GM21381 (cell line): Measurements from ENCODE around the gene ANGEL1.

Source experiments
- ATAC-seq: cut with Tn5 transposase; IDR thresholded peaks from one replicate; pipeline ENCODE4 v1.9.1; 2021; ENCODE audit warnings: mild to moderate bottlenecking, moderate library complexity; ENCODE audit not compliant: unreplicated experiment

ANGEL1 gene, protein sequence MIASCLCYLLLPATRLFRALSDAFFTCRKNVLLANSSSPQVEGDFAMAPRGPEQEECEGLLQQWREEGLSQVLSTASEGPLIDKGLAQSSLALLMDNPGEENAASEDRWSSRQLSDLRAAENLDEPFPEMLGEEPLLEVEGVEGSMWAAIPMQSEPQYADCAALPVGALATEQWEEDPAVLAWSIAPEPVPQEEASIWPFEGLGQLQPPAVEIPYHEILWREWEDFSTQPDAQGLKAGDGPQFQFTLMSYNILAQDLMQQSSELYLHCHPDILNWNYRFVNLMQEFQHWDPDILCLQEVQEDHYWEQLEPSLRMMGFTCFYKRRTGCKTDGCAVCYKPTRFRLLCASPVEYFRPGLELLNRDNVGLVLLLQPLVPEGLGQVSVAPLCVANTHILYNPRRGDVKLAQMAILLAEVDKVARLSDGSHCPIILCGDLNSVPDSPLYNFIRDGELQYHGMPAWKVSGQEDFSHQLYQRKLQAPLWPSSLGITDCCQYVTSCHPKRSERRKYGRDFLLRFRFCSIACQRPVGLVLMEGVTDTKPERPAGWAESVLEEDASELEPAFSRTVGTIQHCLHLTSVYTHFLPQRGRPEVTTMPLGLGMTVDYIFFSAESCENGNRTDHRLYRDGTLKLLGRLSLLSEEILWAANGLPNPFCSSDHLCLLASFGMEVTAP

DNA sequence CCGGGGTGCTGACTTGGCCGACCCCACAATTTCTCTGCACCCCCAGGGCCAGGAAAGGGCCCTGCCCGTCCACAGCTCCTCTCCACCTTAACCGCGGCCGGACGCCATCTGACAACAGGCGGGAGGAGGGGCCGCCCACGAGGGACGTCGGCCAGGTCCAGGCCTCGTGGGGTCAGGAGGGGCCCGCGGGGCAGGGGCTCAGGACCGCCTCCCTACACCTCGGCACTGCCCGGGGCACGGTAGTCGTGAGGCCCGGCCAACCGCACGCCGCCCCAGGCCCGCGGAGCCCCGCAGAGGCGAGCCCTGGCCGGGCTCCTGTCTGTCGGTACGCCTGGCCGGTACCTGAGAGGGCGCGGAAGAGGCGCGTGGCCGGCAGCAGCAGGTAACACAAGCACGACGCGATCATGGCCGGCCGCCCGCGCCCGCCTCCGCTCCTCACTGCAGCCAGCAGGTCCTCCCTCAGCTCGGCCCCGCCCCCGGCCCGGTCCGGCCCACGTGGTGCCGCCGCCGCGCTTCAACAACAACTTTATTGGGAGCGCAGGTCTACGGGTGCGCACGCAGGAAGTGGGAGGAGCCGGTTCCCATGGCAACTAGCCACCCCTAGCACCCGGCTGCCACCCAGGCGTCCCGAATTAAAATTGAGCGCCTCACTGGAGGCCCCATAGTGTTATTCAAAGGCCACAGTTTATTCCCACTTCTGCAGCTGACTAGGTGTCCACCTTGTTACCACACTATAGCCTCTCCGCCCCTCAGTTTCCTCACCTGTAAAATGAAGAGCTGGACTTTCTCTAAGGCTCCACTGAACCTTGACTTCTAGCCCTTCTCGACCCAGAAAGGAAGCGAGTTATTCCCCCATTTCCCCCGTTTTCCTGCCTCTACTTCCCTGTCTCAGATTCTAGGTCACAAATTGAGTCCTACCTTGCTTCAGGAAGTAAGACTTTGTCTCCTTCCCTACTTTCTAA lies at the start of gene ANGEL1:
ANGEL1 (minus strand) TSS at position 461 of the 962 bp plus-strand sequence; CDS start at position 406, 55 bp downstream.
- peak; percentile 89 for ATAC-seq

DNA sequence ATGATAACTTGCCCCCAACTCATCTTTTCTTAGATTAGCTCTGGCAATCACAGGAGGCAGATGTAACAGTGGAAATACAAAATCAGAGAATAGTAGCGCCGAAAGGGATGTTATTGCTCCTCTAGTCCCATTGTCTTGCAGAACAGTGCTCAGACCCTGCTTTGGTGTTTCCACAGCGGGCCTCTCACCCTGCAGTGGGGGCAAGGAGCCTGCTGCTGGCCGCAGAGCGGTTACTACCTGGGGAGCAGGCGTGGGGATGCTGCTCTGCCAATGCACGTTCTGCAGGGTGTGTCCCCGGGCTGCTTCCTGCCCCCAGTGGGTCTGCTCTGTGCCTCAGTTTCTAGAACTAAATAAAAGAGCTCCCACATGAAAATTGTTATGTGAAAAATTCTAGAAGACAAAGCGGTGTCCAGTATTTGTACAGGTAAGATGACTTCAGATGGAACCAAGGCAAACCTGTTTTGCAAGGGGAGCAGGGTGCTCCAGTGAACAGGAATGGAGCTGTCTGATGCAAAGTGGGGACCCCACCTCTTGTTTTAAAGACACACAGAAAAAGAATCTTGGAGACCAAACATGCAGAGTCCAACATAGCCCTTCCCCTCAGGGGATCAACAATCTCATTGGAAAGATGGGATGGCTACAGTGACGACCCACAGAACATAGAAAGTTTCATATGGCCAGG lies 49.0 kb upstream of the ANGEL1 start:
- no peak for ATAC-seq

DNA sequence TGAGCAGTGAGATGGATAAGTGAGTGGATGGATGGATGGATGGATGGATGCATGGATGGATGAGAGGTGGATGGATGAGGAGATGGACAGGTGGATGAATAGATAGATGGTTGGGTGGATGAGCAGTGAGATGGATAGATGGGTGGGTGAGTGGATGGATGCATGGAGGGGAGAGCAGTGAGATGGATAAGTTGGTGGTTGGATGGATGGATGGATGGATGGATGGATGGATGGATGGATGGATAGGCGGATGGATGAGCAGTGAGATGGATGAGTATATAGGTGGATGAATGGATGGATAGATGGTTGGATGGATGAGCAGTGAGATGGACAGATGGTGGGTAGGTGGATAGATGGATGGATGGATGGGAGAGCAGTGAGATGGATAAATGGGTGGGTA lies 44.1 kb upstream of the ANGEL1 start:
- no peak for ATAC-seq

DNA sequence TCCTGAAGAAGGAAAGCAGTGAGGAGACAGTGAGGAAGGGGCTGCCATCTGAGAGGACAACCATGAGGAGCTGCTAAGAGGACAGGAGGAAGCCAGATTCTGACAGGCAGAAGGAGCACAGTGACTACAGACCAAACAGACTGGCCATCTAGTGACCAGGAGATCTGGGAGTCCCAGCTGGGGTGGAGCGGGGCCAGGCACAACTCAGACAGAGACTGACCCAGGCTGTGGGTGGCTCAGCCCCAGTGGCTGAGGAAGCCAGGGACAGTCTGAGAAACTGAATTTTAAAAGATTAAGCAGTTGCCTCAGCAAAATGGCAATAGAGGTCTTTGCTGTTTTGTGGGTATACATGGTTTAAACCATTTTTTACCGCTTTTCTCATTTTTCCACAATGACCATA lies 42.4 kb upstream of the ANGEL1 start:
- no peak for ATAC-seq

DNA sequence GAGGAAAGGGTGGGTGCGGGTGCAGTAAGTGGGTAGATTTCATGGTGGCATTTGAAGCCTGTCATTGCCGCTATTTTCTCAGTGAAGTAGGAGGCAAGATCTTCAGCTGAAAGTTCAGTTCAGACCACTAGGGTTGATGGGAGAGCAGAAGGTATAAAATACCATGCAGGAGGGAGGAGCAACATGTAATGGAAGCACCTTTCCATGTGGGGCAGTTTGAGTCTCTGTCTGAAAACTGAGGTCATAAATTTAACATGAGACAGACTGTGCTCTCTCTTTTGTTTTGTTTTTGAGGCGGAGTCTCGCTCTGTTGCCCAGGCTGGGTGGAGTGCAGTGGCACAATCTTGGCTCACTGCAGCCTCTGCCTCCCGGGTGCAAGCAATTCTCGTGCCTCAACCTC lies 36.2 kb upstream of the ANGEL1 start:
- ATAC-seq = no peak

DNA sequence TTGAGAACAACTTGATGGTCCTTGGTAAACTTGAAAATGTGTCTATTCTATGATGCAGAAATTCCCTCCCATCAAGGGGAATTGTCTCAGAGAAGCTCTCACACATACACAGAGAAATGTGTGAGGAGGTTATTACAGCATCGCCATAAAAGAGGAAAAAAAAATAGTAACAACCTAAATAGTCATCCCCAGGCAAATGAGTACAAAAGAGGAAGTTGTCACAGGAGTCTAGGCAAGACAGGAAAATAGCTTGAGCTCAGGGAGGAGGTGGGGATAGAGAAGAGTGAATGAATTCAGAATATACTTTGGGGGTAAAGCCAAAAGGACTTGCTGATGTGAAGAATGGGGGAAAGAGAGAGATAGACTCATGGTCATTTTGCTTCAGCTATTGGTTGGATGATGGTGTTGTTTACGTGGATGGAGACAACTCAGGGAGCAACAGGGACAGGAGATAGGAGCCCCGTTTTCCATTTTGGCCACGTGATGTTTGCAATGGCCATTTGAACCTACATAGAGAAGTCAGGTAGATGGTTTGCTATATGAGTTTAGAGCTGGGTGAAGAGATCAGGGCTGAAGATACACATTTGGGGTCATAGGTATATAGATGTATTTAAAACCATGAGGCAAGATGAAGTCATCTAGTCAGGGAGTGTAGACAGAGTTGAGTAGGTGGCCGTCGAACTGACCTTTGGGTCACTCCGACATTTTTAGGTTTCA lies 33.8 kb upstream of the ANGEL1 start:
- ATAC-seq = no peak

DNA sequence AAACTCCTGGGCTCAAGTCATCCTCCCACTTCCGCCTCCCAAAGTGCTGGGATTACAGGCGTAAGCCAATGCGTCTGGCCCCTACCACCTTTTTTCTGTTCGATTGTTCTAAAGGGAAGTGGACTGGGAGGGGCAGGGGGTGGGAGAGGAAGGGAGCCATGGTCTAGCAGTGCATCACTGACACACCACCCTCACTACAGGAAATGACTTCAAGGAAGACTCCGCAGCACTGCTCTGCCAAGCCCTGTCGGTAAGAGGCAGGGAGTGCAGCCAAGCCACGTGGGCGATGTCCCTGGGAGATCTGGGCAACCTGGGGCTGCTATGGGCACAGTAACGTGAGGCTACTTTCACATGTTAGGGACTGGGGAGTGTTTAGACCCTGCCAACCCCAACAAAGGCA lies 31.5 kb upstream of the ANGEL1 start:
- ATAC-seq = no peak

DNA sequence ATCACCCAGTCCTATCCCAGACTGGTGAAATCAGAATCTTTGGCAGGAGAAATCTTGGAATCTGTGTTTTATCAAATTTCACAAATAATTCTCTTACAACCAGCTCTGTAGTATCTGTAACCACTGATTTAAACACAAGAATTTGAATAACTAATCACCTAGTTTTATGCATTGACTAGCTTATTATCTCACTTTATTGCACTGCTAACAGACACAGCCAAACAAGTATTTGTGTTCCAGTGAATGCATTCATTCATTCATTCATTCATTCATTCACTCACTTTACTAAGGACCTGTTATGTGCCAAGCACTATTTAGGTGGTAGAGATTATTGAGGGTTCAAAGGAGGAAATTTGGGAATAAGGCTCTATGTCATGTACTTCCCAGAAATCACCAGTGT lies 29.7 kb upstream of the ANGEL1 start:
- ATAC-seq = no peak

DNA sequence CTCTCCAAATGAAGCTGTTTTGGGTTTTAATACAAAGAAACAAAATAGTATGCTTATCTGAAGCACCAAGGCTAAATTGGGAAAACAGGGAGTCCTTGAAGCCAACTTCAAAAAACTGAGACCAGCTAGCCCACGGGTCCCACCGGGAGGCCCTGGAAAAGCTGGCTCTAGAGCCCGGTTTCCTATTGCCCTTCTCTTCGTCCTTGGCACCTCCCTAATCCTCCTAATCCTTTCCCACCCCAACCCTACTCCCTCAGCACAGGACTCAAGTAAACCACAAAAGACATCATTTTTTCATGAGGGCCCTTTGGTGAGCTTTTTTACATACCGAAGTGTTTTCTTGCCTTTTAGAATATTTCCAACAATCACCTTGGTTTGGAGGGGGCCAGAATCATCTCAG lies 24.8 kb upstream of the ANGEL1 start:
- no peak for ATAC-seq

DNA sequence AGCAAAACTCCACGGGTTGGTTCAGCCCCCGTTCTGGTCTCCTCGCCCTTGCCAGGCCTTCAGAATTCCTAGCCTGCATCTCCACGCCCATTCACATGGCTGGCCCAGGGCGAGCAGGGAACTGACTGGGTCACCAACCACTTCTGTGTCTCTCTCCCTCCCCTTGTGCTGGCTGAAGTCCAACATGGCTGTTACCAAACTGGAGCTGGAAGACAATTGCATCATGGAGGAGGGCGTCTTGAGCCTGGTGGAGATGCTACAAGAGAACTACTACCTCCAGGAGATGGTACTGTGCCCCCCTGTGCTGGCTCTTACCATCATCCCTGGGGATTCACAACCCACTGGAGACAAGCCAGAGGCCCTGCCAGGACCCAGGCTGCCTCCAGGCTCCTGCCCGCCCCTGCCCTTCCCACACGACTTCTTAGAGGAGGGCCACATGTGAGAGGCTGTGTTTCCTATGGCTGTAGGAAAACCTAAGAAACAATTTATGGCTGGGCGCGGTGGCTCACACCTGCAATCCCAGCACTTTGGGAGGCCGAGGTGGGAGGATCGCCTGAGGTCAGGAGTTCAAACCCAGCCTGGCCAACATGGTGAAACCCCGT lies 23.4 kb upstream of the ANGEL1 start:
- no peak for ATAC-seq

DNA sequence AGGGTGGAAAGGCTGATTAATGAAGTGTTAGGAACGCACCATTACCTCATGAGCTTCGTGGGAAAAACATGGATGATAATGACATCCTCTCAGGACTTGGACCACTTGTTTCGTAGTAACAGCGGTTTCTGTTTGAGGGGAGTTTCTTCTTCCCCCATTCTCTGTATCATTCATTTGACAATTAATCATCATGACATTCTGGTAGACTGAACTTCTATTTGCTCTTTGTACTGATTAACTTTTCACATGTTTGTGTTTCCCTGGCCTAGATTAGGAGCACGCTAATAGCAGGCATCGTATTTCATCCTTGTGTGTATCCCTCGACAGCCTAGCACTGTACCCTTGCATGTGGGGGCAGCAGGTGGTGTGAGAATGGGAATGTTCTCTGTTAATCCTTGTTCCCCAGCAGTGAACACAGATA lies 21.6 kb upstream of the ANGEL1 start:
- ATAC-seq = no peak

DNA sequence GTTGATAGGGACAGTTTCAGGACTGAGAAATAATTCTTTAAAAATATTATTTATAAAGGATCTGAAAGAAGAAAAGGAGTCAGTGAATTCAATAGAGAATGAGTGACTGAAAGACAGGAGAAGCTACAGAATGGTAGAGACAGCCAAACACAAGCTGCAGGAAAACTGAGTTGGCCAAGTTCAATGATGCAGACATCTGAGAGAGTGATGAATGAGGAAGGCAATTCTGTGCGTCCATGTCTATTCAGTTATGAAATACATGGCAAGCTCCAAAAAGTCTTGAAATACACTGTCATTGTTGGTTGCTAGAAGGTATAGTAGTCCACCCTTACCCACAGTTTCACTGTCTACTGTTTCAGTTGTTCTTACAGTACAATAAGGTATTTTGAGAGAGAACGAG lies 20.3 kb upstream of the ANGEL1 start:
- ATAC-seq = no peak

DNA sequence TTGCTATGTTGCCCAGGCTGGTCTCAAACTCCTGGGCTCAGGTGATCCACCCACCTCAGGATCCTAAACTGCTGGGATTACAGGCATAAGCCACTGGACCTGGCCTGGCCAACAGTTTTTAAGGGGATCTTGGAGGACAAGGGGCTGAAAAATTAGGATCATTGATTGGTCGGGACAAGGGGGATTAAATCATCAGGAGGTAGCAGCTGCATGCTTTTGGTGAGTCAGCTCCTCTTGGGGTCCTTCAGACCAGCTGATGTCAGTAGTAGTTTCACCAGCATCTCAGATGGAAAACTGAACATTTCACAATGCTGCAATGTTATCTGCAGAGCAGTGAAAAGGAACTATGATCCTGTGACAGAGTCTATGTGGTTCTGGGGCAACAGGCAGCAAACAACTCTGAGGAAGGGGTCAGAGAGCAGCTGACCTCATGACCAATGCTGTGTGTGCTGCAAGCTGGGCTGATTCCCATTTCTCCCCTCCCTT lies 19.9 kb upstream of the ANGEL1 start:
- ATAC-seq = no peak

DNA sequence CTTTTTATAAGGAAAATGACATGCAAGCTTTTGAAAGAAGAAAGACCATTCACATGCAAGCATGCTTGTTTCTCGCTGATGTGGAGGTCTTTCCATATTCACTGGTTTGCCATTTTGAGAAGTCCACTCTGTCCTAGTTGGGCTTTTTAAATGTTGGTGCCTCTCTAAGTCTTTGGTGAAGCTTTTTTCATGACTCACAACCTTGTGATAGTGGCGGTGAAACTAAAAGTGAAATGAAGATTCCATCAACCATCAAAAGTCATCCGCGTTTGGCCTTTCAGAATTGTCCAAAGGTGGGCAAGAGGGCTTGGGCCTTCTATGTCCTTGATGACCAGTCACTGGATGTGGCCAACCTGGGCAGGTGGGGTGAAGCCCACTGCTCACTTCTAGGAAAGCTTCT lies 17.9 kb upstream of the ANGEL1 start:
- no peak for ATAC-seq

DNA sequence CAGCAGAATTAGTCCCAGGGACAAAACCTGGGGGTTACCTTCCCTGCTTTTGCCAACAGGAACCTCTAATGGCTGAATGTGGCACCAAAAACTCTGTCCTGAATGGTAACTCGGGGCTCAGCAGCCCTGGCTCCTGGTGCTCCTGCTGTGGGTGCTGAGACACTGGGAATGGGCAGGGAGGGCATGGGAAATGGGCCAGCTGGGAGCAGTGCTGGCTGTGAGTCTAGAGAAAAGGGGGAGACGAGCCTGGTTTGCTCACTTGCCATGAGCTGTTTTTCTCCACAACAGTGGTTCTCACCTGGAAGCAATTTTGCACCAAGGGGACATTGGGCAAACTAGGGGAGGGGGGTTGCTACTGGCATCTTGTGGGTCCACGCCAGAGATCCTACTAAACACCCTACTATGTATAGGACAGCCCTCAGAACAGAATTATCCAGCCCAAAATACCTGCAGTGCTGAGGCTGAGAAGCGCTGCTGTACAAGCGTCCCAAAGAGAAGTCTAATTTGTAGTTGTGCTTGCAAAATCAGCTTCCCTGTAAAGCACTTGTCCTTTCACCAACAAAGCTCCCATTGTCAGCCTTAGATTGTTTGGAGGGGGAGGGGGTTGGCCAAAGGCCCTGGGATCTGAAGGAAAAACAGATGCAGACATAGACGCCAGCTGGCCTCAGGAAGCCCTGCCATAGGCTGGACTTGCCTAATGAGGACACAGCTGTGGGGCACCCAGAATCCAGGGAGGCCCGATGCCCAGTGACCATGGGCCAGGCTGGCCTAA lies 17.2 kb upstream of the ANGEL1 start:
- no peak for ATAC-seq

DNA sequence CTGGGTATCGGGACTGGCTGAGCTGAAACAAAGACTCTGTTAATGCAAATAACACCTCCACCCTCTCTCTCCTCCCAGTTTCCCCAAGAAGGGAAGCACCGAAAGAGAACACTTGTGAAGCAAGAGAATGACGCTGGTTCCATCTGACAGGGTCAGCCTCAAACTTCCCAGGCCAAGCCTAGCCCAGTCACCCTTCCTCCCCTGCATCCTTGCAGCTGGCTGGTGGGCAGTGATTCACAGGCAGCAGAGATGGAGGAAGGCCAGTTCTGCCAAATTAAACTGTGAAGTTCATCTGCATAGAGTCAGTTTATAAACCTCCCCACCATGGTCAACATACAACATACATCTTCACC lies 16.3 kb upstream of the ANGEL1 start:
- ATAC-seq = no peak

DNA sequence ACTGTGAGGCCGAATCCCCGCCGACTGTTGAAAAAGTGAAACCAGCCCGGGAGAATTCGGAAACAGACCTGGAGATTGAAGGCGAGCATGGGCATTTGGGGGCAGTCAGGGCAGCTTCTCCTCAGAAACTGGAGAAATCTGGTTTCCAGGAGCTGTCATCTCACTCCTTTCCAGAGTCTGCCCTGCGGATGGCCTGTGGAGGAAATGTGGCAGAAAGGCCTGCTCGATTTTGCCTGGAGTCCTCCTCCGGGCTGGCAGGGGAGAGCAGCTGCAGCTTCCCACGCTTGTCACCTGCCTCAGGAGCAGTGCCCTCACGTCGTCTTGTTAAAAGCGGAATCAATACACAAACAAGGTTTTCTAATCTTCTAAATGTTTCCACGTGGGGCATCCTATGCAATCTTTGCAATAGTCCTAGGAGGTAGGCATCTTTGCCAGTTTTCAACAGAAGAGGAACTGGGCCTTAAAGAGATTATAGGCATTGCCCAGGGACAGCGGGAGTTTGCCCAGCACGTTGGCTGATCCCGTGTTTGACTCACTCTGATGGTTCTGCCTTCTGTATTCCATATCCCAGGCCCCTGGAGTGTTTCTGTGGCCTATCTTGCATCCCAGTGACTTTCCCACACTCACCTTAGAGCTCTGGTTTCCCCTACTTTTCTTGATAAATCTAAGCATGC lies 15.8 kb upstream of the ANGEL1 start:
- ATAC-seq = no peak

DNA sequence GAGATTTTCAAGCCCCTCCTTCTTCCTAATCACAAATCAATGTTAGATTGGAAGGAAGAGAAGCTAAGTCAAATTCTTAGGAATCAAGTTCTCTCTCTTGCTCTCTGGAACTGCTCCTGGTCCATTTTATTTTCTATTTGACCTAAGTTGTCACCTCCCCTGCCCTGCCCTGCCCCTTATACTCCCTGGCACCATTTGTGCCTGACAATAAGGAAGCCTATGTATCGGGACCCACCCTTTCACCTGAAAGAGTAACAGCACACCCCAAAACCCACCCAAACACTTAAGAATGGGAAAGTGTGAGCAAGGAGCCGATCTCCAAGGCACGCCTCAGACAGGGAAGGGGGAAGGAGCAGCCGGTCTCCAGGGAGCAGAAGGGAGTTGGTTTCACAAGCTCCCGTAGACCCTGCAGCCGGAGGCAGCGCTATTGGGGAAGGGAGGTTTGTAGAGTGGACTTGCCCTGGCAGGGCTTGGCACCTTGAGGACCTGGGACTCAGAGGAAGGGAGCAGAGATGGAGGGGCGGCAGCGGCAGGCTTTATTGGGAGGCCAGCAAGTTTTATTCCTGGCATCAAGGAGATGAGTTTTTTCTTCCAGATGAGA lies 15.1 kb upstream of the ANGEL1 start:
- ATAC-seq = no peak
